ENCODE results near the gene GALNT18. TPM values are rescaled to one million over a fixed set of nuclear protein-coding genes. Genes with fewer than 3 reads are reported as not detected.

Gene GALNT18
- total RNA-seq, 1 experiment from 2014 or later, result 14.1 TPM

- DNase-seq (ENCODE audit: unreplicated experiment), result no peak
- Mint-ChIP-seq H3K27me3 (ENCODE audit: insufficient read depth, unreplicated experiment) (no peaks in the 10 kb centered on the region), H3K4me3 (ENCODE audit: unreplicated experiment) (no peak overlapping the region), H3K27ac (ENCODE audit: low read depth, unreplicated experiment) (no peak overlapping the region), H3K4me1 (ENCODE audit: insufficient read depth, unreplicated experiment) (no peaks in the 10 kb centered on the region), H3K36me3 (ENCODE audit: insufficient read depth, unreplicated experiment) (no peaks in the 10 kb centered on the region), H3K9me3 (ENCODE audit: unreplicated experiment) (peaks cover 7% of the 10 kb centered on the region)
- ChIA-PET CTCF (no interaction called here), POLR2A (no interaction called here)
- no peak for TF ChIP-seq CTCF (IDR thresholded peaks at IDR 0.05; ENCODE audit: unreplicated experiment)
- intact Hi-C loops (cut with micrococcal nuclease), result no loop called here
- BruUV-seq (replicated peaks), result no TSS peak
Observed at GRCh38 chr11:11598243-11598642, 23.6 kb downstream of the GALNT18 start.

DNA sequence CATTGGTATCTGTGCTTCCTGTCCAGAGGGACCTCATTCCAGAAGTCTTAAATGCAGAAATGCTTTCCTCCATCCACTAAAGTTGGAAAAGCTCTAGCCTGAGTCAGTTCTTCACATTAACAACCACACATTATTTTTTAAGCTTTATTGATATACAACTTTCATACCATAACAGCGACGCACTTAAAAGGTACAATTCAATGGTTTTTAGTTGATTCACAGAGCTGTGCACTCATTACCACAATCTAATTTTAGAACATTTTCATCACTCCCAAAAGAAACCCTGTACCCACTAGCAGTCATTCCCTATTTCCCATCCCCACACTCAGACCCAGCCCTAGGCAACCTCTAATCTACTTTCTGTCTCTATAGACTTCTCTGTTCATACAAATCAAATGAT, 27.6 kb downstream of the GALNT18 start:
- Mint-ChIP-seq H3K27me3 (ENCODE audit: insufficient read depth, unreplicated experiment) (no peaks in the 10 kb centered on the region), H3K4me3 (ENCODE audit: unreplicated experiment) (no peak overlapping the region), H3K36me3 (ENCODE audit: insufficient read depth, unreplicated experiment) (no peaks in the 10 kb centered on the region), H3K27ac (ENCODE audit: low read depth, unreplicated experiment) (no peak overlapping the region), H3K4me1 (ENCODE audit: insufficient read depth, unreplicated experiment) (peaks cover 3% of the 10 kb centered on the region), H3K9me3 (ENCODE audit: unreplicated experiment) (no peaks in the 10 kb centered on the region)
- no peak for TF ChIP-seq CTCF (IDR thresholded peaks at IDR 0.05; ENCODE audit: unreplicated experiment)
- no TSS peak for BruUV-seq (replicated peaks)
- intact Hi-C loops (cut with micrococcal nuclease), result no loop called here
- POLR2A ChIA-PET, result interaction anchor here (2.0 kb wide), 1 partner anchor 10 kb away, joined by 12 read pairs; no protein-coding TSS in a partner anchor
- CTCF ChIA-PET, result no interaction called here
- no peak for DNase-seq (ENCODE audit: unreplicated experiment)

GRCh38 chr11:11592146-11592684, 29.6 kb downstream of the GALNT18 start:
- H3K27ac Mint-ChIP-seq (ENCODE audit: low read depth, unreplicated experiment), result no peak overlapping the region
- no peak overlapping the region for H3K4me3 Mint-ChIP-seq (ENCODE audit: unreplicated experiment)
- peaks cover 14% of the 10 kb centered on the region for H3K4me1 Mint-ChIP-seq (ENCODE audit: insufficient read depth, unreplicated experiment)
- CTCF ChIA-PET, result interaction anchor here (0.6 to 0.7 kb wide), 2 partner anchors 283 to 543 kb away, joined by 3 read pairs; no protein-coding TSS in a partner anchor
- no peaks in the 10 kb centered on the region for H3K27me3 Mint-ChIP-seq (ENCODE audit: insufficient read depth, unreplicated experiment)
- intact Hi-C loops (cut with micrococcal nuclease), result no loop called here
- no peaks in the 10 kb centered on the region for H3K9me3 Mint-ChIP-seq (ENCODE audit: unreplicated experiment)
- H3K36me3 Mint-ChIP-seq (ENCODE audit: insufficient read depth, unreplicated experiment), result no peaks in the 10 kb centered on the region
- BruUV-seq (replicated peaks), result no TSS peak
- DNase-seq (ENCODE audit: unreplicated experiment), result no peak
- TF ChIP-seq CTCF (IDR thresholded peaks at IDR 0.05; ENCODE audit: unreplicated experiment), result no peak
- POLR2A ChIA-PET, result interaction anchor here (0.6 to 2.0 kb wide), 2 partner anchors 8 to 322 kb away, joined by 3 to 12 read pairs; no protein-coding TSS in a partner anchor

DNA sequence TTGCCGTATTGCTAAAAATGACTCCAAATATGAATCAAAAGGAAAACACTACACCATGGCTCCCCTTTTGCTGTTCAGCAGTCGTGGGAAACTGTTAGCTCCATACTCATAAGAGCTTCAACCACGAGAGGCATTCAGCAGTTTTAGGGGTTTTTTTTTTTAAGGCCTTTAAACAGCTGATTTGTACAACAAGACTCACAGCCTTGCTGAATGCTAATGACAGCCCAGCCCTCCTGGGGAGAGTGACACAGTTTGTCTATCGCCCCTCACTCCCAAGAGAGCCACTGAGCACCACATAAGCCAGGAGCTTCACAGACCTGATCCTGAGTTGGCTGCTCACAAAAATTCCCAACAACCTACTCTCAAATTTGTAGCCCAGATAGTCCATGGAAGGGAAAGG, 32.4 kb downstream of the GALNT18 start:
- POLR2A ChIA-PET, result interaction anchor here (0.6 to 1.3 kb wide), 5 partner anchors 9 to 657 kb away, joined by 3 to 4 read pairs (median 3); no protein-coding TSS in a partner anchor
- DNase-seq (ENCODE audit: unreplicated experiment), result no peak
- intact Hi-C loops (cut with micrococcal nuclease), result no loop called here
- Mint-ChIP-seq H3K4me1 (ENCODE audit: insufficient read depth, unreplicated experiment) (peaks cover 16% of the 10 kb centered on the region), H3K27ac (ENCODE audit: low read depth, unreplicated experiment) (no peak overlapping the region), H3K4me3 (ENCODE audit: unreplicated experiment) (no peak overlapping the region), H3K9me3 (ENCODE audit: unreplicated experiment) (no peaks in the 10 kb centered on the region), H3K36me3 (ENCODE audit: insufficient read depth, unreplicated experiment) (no peaks in the 10 kb centered on the region), H3K27me3 (ENCODE audit: insufficient read depth, unreplicated experiment) (no peaks in the 10 kb centered on the region)
- no TSS peak for BruUV-seq (replicated peaks)
- no peak for TF ChIP-seq CTCF (IDR thresholded peaks at IDR 0.05; ENCODE audit: unreplicated experiment)
- CTCF ChIA-PET, result interaction anchor here (0.6 to 1.4 kb wide), 3 partner anchors 29 to 212 kb away, joined by 3 to 6 read pairs (median 3); no protein-coding TSS in a partner anchor

Measured in MCF 10A (cell line).